Panc1 (cell line): ENCODE measurements around the gene METTL22. TPM values are rescaled to one million over a fixed set of nuclear protein-coding genes. Genes with fewer than 3 reads are reported as not detected.

Experiments used
- ATAC-seq: fragments of 200-7000 bp; cut with Tn5 transposase; 2 replicates; pipeline ENCODE4 v1.9.1; 2020; ENCODE audit warnings: mild to moderate bottlenecking, moderate library complexity
- BruUV-seq: library from RNA; stranded (reverse); fragments of 400-500 nt; replicated peaks from 2 replicates; lab custom pipeline; 2021; lab: Mats Ljungman, UMichigan
- CTCF ChIA-PET: fragments of 300-600 bp; sonication (Branson Sonifier 250); formaldehyde crosslinking; loops from one replicate; lab custom pipeline; 2022; ENCODE audit warnings: antibody characterized with exemption; lab: Charles Lee
- POLR2A ChIA-PET: fragments of 300-600 bp; sonication (Branson Sonifier 250); formaldehyde crosslinking; loops from one replicate; lab custom pipeline; 2022; ENCODE audit warnings: antibody characterized with exemption; lab: Charles Lee
- DNase-seq: peaks from one replicate; pipeline ENCODE4 v3.0.0-alpha.2; 2010; ENCODE audit warnings: low read depth, low spot score
- H3K27ac ChIP-seq: 2 replicates; pipeline ENCODE4 v1.5.1; 2011; ENCODE audit warnings: mild to moderate bottlenecking, low read length, inconsistent platforms
- H3K27me3 ChIP-seq: fragments of 200-500 bp; sonication (Bioruptor generic); 2 replicates; pipeline ENCODE4 v1.6.0; 2014; ENCODE audit warnings: low read length, inconsistent platforms; ENCODE audit not compliant: control insufficient read depth, insufficient read depth
- H3K36me3 ChIP-seq: fragments of 200-500 bp; sonication (Bioruptor generic); 2 replicates; pipeline ENCODE4 v1.5.1; 2014; ENCODE audit warnings: inconsistent platforms, mild to moderate bottlenecking, low read length, moderate library complexity; ENCODE audit not compliant: control insufficient read depth, insufficient read depth
- H3K4me1 ChIP-seq: 2 replicates; pipeline ENCODE4 v1.5.1; 2011; ENCODE audit warnings: inconsistent platforms, mild to moderate bottlenecking, low read length, moderate library complexity; ENCODE audit not compliant: control insufficient read depth, insufficient read depth
- H3K4me3 ChIP-seq, 2 experiments: 2 replicates each; pipeline ENCODE4 v1.5.1; 2011 to 2012; ENCODE audit warnings: low read depth in 2 of 2, low read length in 2 of 2, mild to moderate bottlenecking in 2 of 2, inconsistent platforms in 1 of 2, moderate library complexity in 1 of 2
- H3K9me3 ChIP-seq: fragments of 200-500 bp; sonication (Bioruptor generic); 2 replicates; pipeline ENCODE4 v1.5.1; 2014; ENCODE audit warnings: low read depth, mild to moderate bottlenecking, inconsistent platforms, low read length, moderate library complexity; ENCODE audit not compliant: control insufficient read depth, insufficient read depth
- CTCF ChIP-seq: fragments of 450-650 bp; IDR thresholded peaks from 2 replicates; pipeline ENCODE4 v1.5.1; 2017; ENCODE audit warnings: mild to moderate bottlenecking
- POLR2AphosphoS5 ChIP-seq: IDR thresholded peaks from 2 replicates; pipeline ENCODE4 v1.6.1; 2012; ENCODE audit warnings: mild to moderate bottlenecking, low read depth, low read length, moderate library complexity
- REST ChIP-seq, 2 experiments: IDR thresholded peaks; 2 replicates each; pipeline ENCODE4 v1.6.1; 2011 to 2012; ENCODE audit warnings: low read depth in 2 of 2, control low read depth in 1 of 2, low read length in 1 of 2, mild to moderate bottlenecking in 1 of 2, moderate library complexity in 1 of 2; ENCODE audit not compliant: insufficient read depth in 1 of 2
- SIN3A ChIP-seq: IDR thresholded peaks from 2 replicates; pipeline ENCODE4 v1.6.1; 2012; ENCODE audit warnings: low read depth, mild to moderate bottlenecking, low read length, moderate library complexity, borderline replicate concordance; ENCODE audit not compliant: insufficient read depth
- TCF7L2 ChIP-seq: IDR thresholded peaks from 2 replicates; pipeline ENCODE4 v1.6.1; 2011; ENCODE audit warnings: mild to moderate bottlenecking, low read depth, low read length, inconsistent platforms
- in situ Hi-C: cut with HindIII; loops from 2 replicates; pipeline ENCODE4 v1.10.0; 2016; ENCODE audit warnings: low sequenced_read_pairs, low pct_unique_long_range_greater_than_20kb
- intact Hi-C: fragments of 100-400 bp; cut with micrococcal nuclease; formaldehyde crosslinking; loops from one replicate; pipeline ENCODE4 v1.10.0; 2022; ENCODE audit not compliant: unreplicated experiment
- total RNA-seq: library from RNA; stranded (reverse); gene quantifications from one replicate; pipeline ENCODE4 v1.2.1, GENCODE V29; 2021; ENCODE audit not compliant: unreplicated experiment

Gene METTL22
- total RNA-seq, 1 experiment from 2014 or later: 31.8 TPM

GRCh38 chr16:8611886-8612600 lies 9.5 kb upstream of the METTL22 start:
- intact Hi-C loops: no loop called here
- TF ChIP-seq REST (IDR thresholded peaks at IDR 0.05; ENCODE audit: insufficient read depth in 1 of 2, low read depth in 2 of 2, low read length in 1 of 2): no peak
- TF ChIP-seq SIN3A: no peak
- no peak for TF ChIP-seq POLR2AphosphoS5
- no peak for TF ChIP-seq CTCF
- TF ChIP-seq TCF7L2: no peak
- H3K36me3 ChIP-seq: no peaks in the 10 kb centered on the region
- ChIA-PET CTCF (no interaction called here), POLR2A (no interaction called here)
- H3K4me1 ChIP-seq: no peaks in the 10 kb centered on the region
- no peak overlapping the region for H3K27ac ChIP-seq
- H3K4me3 ChIP-seq: no peak overlapping the region
- H3K9me3 ChIP-seq: no peaks in the 10 kb centered on the region
- H3K27me3 ChIP-seq: peaks cover 18% of the 10 kb centered on the region
- DNase-seq (no peak), ATAC-seq (no peak)
- no TSS peak for BruUV-seq
- in situ Hi-C loops: no loop called here

GRCh38 chr16:8614435-8615029 lies 7.0 kb upstream of the METTL22 start:
- POLR2A ChIA-PET: no interaction called here
- no peak for DNase-seq
- H3K4me1 ChIP-seq: no peaks in the 10 kb centered on the region
- no peak overlapping the region for H3K27ac ChIP-seq
- no TSS peak for BruUV-seq
- CTCF ChIA-PET: no interaction called here
- peaks cover 9% of the 10 kb centered on the region for H3K27me3 ChIP-seq
- ATAC-seq: no peak
- no peak for TF ChIP-seq SIN3A
- no peak for TF ChIP-seq CTCF
- TF ChIP-seq TCF7L2: no peak
- TF ChIP-seq REST (IDR thresholded peaks at IDR 0.05; ENCODE audit: insufficient read depth in 1 of 2, low read depth in 2 of 2, low read length in 1 of 2): no peak
- TF ChIP-seq POLR2AphosphoS5: no peak
- in situ Hi-C loops (no loop called here), intact Hi-C loops (no loop called here)
- H3K4me3 ChIP-seq: no peak overlapping the region
- H3K9me3 ChIP-seq: no peaks in the 10 kb centered on the region
- no peaks in the 10 kb centered on the region for H3K36me3 ChIP-seq
